ENCODE results near the gene VKORC1.

GRCh38 chr16:31131841-31132271, 37.3 kb upstream of the VKORC1 start:
- TF ChIP-seq, protein P1, sequence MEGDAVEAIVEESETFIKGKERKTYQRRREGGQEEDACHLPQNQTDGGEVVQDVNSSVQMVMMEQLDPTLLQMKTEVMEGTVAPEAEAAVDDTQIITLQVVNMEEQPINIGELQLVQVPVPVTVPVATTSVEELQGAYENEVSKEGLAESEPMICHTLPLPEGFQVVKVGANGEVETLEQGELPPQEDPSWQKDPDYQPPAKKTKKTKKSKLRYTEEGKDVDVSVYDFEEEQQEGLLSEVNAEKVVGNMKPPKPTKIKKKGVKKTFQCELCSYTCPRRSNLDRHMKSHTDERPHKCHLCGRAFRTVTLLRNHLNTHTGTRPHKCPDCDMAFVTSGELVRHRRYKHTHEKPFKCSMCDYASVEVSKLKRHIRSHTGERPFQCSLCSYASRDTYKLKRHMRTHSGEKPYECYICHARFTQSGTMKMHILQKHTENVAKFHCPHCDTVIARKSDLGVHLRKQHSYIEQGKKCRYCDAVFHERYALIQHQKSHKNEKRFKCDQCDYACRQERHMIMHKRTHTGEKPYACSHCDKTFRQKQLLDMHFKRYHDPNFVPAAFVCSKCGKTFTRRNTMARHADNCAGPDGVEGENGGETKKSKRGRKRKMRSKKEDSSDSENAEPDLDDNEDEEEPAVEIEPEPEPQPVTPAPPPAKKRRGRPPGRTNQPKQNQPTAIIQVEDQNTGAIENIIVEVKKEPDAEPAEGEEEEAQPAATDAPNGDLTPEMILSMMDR (conservative IDR thresholded peaks at IDR 0.05; ENCODE audit: low read depth, low read length): no peak
- TF ChIP-seq POLR2A (IDR thresholded peaks at IDR 0.05; ENCODE audit: low read depth, low read length) (no peak), MAFK (IDR thresholded peaks at IDR 0.05; ENCODE audit: low read depth, low read length) (no peak), MAZ (IDR thresholded peaks at IDR 0.05; ENCODE audit: borderline replicate concordance, low read depth, low read length) (no peak), RAD21 (IDR thresholded peaks at IDR 0.05; ENCODE audit: low read length) (no peak), FOS (IDR thresholded peaks at IDR 0.05; ENCODE audit: low read depth, low read length) (no peak), MXI1 (IDR thresholded peaks at IDR 0.05; ENCODE audit: borderline replicate concordance, low read depth, low read length) (no peak), USF2 (IDR thresholded peaks at IDR 0.05; ENCODE audit: low read depth, low read length) (no peak), CEBPB (IDR thresholded peaks at IDR 0.05; ENCODE audit: low read depth, low read length) (no peak), SMC3 (IDR thresholded peaks at IDR 0.05; ENCODE audit: low read depth, low read length) (no peak), RCOR1 (IDR thresholded peaks at IDR 0.05; ENCODE audit: insufficient replicate concordance, low read length) (no peak), BHLHE40 (IDR thresholded peaks at IDR 0.05; ENCODE audit: low read depth, low read length) (no peak), NFE2L2 (IDR thresholded peaks at IDR 0.05; ENCODE audit: low read depth, low read length) (no peak), ELK1 (IDR thresholded peaks at IDR 0.05; ENCODE audit: borderline replicate concordance, low read depth, low read length) (no peak)
